Mesenchymal stem cell (in vitro differentiated cells and primary cell): ENCODE data around the gene SLC2A1.

Experiments used
- DNase-seq: peaks from one replicate; pipeline ENCODE4 v3.0.0-alpha.2; 2013
- H2AFZ ChIP-seq: one replicate; pipeline ENCODE4 v1.6.1; 2013; ENCODE audit warnings: low read depth, mild to moderate bottlenecking, control low read depth, inconsistent platforms, low read length, moderate library complexity
- H2AK5ac ChIP-seq: 2 replicates; pipeline ENCODE4 v1.6.1; 2013; ENCODE audit warnings: low read length, moderate library complexity, mild to moderate bottlenecking, inconsistent platforms; ENCODE audit not compliant: severe bottlenecking
- H2BK120ac ChIP-seq: one replicate; pipeline ENCODE4 v1.6.1; 2013; ENCODE audit warnings: low read depth, mild to moderate bottlenecking, inconsistent platforms, low read length, moderate library complexity
- H2BK12ac ChIP-seq, 2 experiments: one replicate each; pipeline ENCODE4 v1.6.1; 2013; ENCODE audit warnings: inconsistent platforms in 2 of 2, low read length in 2 of 2, mild to moderate bottlenecking in 2 of 2, moderate library complexity in 2 of 2, control low read depth in 1 of 2
- H2BK15ac ChIP-seq: one replicate; pipeline ENCODE4 v1.6.1; 2013; ENCODE audit warnings: mild to moderate bottlenecking, low read depth, inconsistent platforms; ENCODE audit not compliant: poor library complexity, severe bottlenecking
- H2BK5ac ChIP-seq: 2 replicates; pipeline ENCODE4 v1.6.1; 2013; ENCODE audit warnings: low read depth, mild to moderate bottlenecking, low read length, control low read depth, inconsistent platforms; ENCODE audit not compliant: poor library complexity, severe bottlenecking
- H3K14ac ChIP-seq, 2 experiments: one replicate each; pipeline ENCODE4 v1.6.1; 2013; ENCODE audit warnings: inconsistent platforms in 2 of 2, low read length in 2 of 2, control low read depth in 1 of 2, mild to moderate bottlenecking in 1 of 2, moderate library complexity in 1 of 2
- H3K18ac ChIP-seq, 2 experiments: one replicate each; pipeline ENCODE4 v1.6.1; 2013; ENCODE audit warnings: inconsistent platforms in 2 of 2, low read length in 2 of 2, control low read depth in 1 of 2, low read depth in 1 of 2, mild to moderate bottlenecking in 1 of 2
- H3K23ac ChIP-seq, 2 experiments: one replicate each; pipeline ENCODE4 v1.6.1; 2013; ENCODE audit warnings: inconsistent platforms in 2 of 2, low read length in 2 of 2, mild to moderate bottlenecking in 2 of 2, moderate library complexity in 2 of 2, control low read depth in 1 of 2
- H3K27ac ChIP-seq: 2 replicates; pipeline ENCODE4 v1.5.1; 2013; ENCODE audit warnings: mild to moderate bottlenecking, moderate library complexity, low read length, control low read depth, inconsistent platforms; ENCODE audit not compliant: poor library complexity, severe bottlenecking
- H3K27me3 ChIP-seq, 2 experiments: 2 replicates each; pipeline versions ENCODE4 v1.6.1 to v1.7.0; 2013; ENCODE audit warnings: low read length in 2 of 2, mild to moderate bottlenecking in 2 of 2, moderate library complexity in 2 of 2, control low read depth in 1 of 2, inconsistent platforms in 1 of 2; ENCODE audit not compliant: control insufficient read depth in 1 of 2, insufficient read depth in 1 of 2
- H3K36me3 ChIP-seq, 2 experiments: 2 replicates each; pipeline versions ENCODE4 v1.6.1 to v1.7.0; 2013; ENCODE audit warnings: low read length in 2 of 2, control low read depth in 1 of 2, inconsistent platforms in 1 of 2, low read depth in 1 of 2, mild to moderate bottlenecking in 1 of 2; ENCODE audit not compliant: insufficient read depth in 2 of 2, control insufficient read depth in 1 of 2
- H3K4ac ChIP-seq, 2 experiments: one replicate each; pipeline ENCODE4 v1.6.1; 2013; ENCODE audit warnings: inconsistent platforms in 2 of 2, low read length in 2 of 2, mild to moderate bottlenecking in 2 of 2, moderate library complexity in 2 of 2, control low read depth in 1 of 2, low read depth in 1 of 2
- H3K4me1 ChIP-seq: 2 replicates; pipeline ENCODE4 v1.6.1; 2013; ENCODE audit warnings: low read depth, low read length, control low read depth; ENCODE audit not compliant: control insufficient read depth, insufficient read depth
- H3K4me2 ChIP-seq: 2 replicates; pipeline ENCODE4 v1.6.1; 2013; ENCODE audit warnings: low read length, mild to moderate bottlenecking, inconsistent platforms; ENCODE audit not compliant: poor library complexity, severe bottlenecking
- H3K4me3 ChIP-seq, 2 experiments: 2 replicates each; pipeline versions ENCODE4 v1.5.1 to v1.7.0; 2013; ENCODE audit warnings: low read length in 2 of 2, mild to moderate bottlenecking in 2 of 2, control low read depth in 1 of 2, low read depth in 1 of 2; ENCODE audit not compliant: insufficient read depth in 1 of 2
- H3K79me1 ChIP-seq: replicated peaks from 2 replicates; pipeline ENCODE4 v1.6.1; 2013; ENCODE audit warnings: mild to moderate bottlenecking, control low read depth, low read length, inconsistent platforms; ENCODE audit not compliant: poor library complexity, severe bottlenecking
- H3K9ac ChIP-seq: 2 replicates; pipeline ENCODE4 v1.7.0; 2013; ENCODE audit warnings: mild to moderate bottlenecking, low read length, moderate library complexity
- H3K9me3 ChIP-seq: 2 replicates; pipeline ENCODE4 v1.7.0; 2013; ENCODE audit warnings: mild to moderate bottlenecking, low read length; ENCODE audit not compliant: control insufficient read depth
- H4K8ac ChIP-seq: one replicate; pipeline ENCODE4 v1.6.1; 2013; ENCODE audit warnings: inconsistent platforms, mild to moderate bottlenecking, low read length, moderate library complexity
- H4K91ac ChIP-seq: one replicate; pipeline ENCODE4 v1.6.1; 2013; ENCODE audit warnings: mild to moderate bottlenecking, low read length, inconsistent platforms
- WGBS: methylation state at CpG from one replicate; pipeline ENCODE4 v1.1.7; 2013; ENCODE audit warnings: mixed read lengths; 5-methylcytosine and 5-hydroxymethylcytosine counted together

Gene SLC2A1

DNA sequence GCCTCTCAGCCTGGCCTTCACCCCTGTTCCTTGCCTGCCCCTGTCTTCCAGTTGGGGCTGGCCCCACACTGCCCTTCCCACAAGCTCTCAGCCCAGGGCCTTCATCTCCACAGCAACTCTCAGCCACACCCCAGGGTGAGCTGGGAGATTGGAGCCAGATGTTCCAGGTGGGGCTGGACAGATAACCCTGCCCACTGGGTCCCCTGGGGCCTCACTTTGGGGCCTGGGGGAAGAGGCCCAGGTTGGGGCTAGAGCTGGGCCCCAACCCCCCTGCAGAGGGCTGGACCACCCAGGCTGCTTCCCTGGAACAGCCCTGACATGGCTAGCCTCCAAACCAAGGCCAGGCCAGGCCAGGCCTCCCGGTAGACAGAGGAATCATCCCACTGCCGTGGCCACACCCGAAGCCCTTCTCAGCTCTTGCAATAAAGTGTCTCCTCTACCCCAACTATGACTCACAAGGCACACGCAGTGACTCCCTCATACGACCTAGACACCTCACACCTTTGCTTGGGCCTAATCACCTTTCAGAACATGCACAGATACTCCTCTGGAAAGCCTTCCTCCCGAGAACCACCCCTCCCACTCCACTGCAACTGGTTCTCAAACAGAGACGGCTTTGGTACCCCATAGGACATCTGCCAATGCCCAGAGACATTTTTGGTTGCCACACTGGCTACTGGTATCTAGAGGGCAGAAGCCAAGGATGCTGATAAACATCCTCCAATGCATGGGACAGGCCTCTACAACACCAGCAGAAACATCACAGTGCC lies 22.2 kb downstream of the SLC2A1 start:
- Histone ChIP-seq H3K4me1 (peaks cover 64% of the 10 kb centered on the region), H4K8ac (peak overlapping the region; percentile 74), H3K9me3 (no peaks in the 10 kb centered on the region), H3K36me3 (peaks cover 0 to 80% of the 10 kb centered on the region in 2 experiments), H2AFZ (no peak overlapping the region), H2BK15ac (peak overlapping the region; percentile 15), H2BK5ac (no peak overlapping the region), H3K27me3 (no peaks in the 10 kb centered on the region), H4K91ac (peak overlapping the region; percentile 57), H3K14ac (peak overlapping the region in 1 of 2 experiments; percentile 46), H3K23ac (no peak overlapping the region), H3K79me1 (peaks cover 32% of the 10 kb centered on the region), H2BK12ac (peak overlapping the region; percentile 28 to 32), H2BK120ac (no peak overlapping the region), H3K4ac (peak overlapping the region; percentile 24 to 59), H2AK5ac (peak overlapping the region; percentile 34), H3K18ac (peak overlapping the region; percentile 11 to 50), H3K27ac (peak overlapping the region; percentile 1), H3K4me2 (no peak overlapping the region), H3K9ac (peak overlapping the region; percentile 15), H3K4me3 (no peak overlapping the region)
- 37% methylated on average over 7 of the region's 7 CpGs for WGBS
- peak; percentile 68 for DNase-seq

DNA sequence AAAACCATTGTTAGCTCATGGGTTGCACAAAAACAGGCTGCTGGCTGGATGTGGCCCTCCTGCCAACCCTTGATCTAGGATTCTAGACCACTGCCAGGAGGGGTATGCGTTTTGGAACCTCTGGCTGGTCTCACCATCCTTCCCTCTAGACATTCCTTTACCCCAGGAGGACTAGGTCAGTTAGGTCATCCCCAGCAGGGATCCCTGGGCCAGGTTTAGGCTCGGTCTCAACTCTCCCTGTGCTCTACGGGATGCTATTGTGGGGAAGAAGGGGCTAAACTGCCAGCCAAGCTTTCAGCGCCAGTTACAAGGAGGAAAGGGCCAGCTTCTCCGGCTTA lies 22.7 kb downstream of the SLC2A1 start:
- Histone ChIP-seq H3K23ac (no peak overlapping the region), H3K9me3 (no peaks in the 10 kb centered on the region), H2BK5ac (no peak overlapping the region), H3K4ac (peak overlapping the region in 1 of 2 experiments; percentile 59), H3K14ac (no peak overlapping the region), H3K79me1 (peaks cover 32% of the 10 kb centered on the region), H2AK5ac (no peak overlapping the region), H3K4me2 (no peak overlapping the region), H2BK15ac (peak overlapping the region; percentile 15), H3K9ac (peak overlapping the region; percentile 15), H2BK12ac (peak overlapping the region in 1 of 2 experiments; percentile 2), H2AFZ (no peak overlapping the region), H3K4me3 (no peak overlapping the region), H3K36me3 (peaks cover 0 to 85% of the 10 kb centered on the region in 2 experiments), H2BK120ac (no peak overlapping the region), H3K27ac (peak overlapping the region; percentile 1), H3K4me1 (peaks cover 62% of the 10 kb centered on the region), H3K18ac (peak overlapping the region; percentile 11 to 50), H3K27me3 (no peaks in the 10 kb centered on the region), H4K8ac (peak overlapping the region; percentile 74), H4K91ac (peak overlapping the region; percentile 57)
- no peak for DNase-seq
- 94% methylated on average over 5 of the region's 5 CpGs for WGBS

DNA sequence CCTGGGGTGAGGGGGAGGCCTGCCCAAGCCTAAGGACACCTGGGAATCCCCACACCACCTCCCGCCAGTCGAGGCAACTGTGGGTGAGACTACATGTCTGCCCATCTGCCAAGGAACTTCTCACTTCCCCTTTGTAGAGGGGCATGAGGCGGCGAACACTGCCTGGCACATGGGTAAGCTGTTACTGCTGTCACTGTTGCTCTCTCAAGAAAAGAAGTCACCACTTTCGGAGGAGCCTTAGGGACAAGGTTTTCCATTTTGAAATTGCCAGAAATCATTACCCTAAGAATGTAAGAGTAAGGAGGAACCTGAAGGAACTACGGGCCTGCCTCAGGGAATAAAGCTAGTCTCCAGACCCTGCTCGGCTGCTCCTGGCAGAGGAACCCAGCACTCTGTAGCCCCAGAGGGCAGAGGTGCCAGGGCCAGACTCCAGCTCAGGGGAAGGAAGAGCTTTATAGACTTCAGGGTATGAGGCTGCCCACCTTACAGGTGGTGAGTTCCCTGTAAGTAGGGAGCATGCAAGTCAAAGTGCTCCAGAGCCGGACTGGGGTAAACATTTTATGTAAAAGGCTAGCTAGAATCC lies 23.3 kb downstream of the SLC2A1 start:
- Histone ChIP-seq H2BK15ac (no peak overlapping the region), H3K18ac (no peak overlapping the region), H3K9ac (no peak overlapping the region), H3K9me3 (no peaks in the 10 kb centered on the region), H2AK5ac (peak overlapping the region; percentile 21), H3K79me1 (peaks cover 32% of the 10 kb centered on the region), H2AFZ (no peak overlapping the region), H4K91ac (no peak overlapping the region), H2BK12ac (peak overlapping the region in 1 of 2 experiments; percentile 49), H3K36me3 (peaks cover 0 to 91% of the 10 kb centered on the region in 2 experiments), H3K27ac (no peak overlapping the region), H2BK120ac (no peak overlapping the region), H2BK5ac (no peak overlapping the region), H3K4me3 (no peak overlapping the region), H3K14ac (no peak overlapping the region), H3K27me3 (no peaks in the 10 kb centered on the region), H3K4me2 (no peak overlapping the region), H3K4me1 (peaks cover 60% of the 10 kb centered on the region), H3K4ac (no peak overlapping the region), H3K23ac (no peak overlapping the region), H4K8ac (peak overlapping the region; percentile 19)
- no peak for DNase-seq
- 97% methylated on average over 8 of the region's 8 CpGs for WGBS

DNA sequence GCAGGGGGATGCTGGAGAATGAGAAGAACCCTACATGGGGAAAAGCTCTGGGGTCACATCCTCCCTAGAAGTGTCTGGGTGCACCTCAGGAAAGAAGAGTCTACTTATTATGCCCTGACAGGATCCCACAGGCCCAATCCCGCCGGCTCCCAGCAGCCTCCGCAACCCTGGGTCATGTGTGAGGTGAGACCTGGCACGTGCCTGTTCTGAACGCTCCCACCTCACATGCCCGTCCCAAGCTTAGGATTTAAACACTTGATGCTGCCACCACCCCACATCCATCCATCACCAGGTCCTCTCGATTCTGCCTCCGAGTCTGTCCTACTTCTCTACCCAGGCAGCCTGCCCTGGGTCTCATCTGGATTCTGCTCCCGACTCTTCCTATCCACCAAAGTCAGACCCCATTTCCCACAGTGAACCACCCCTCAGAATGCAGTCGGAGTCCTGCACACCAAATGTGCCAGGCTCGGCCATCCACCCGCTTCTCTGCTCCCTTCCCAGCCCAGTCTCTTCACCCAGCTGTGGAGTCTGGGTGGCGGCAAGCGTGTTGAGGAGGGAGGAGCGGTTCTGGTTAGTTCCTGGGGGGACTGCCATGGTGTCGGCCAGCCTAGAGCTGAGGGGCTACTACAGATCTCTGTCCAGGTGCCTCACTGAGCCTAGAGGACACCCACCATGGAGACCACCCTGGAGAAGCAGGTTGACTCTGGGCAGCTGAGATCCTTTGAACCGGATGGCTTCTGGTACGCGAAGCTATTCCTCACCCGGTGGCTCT lies 23.9 kb downstream of the SLC2A1 start:
- H3K4me2 ChIP-seq, result no peak overlapping the region
- no peak overlapping the region for H2AFZ ChIP-seq
- no peak overlapping the region for H3K27ac ChIP-seq
- H3K23ac ChIP-seq, result no peak overlapping the region
- no peaks in the 10 kb centered on the region for H3K9me3 ChIP-seq
- no peak overlapping the region for H3K18ac ChIP-seq
- no peak overlapping the region for H4K91ac ChIP-seq
- no peak overlapping the region for H2BK120ac ChIP-seq
- H3K79me1 ChIP-seq, result peaks cover 32% of the 10 kb centered on the region
- H3K9ac ChIP-seq, result no peak overlapping the region
- peak overlapping the region; percentile 19 for H4K8ac ChIP-seq
- H2BK12ac ChIP-seq, result peak overlapping the region; percentile 42 to 49
- H3K4ac ChIP-seq, result no peak overlapping the region
- no peaks in the 10 kb centered on the region for H3K27me3 ChIP-seq
- no peak overlapping the region for H3K4me3 ChIP-seq
- H3K36me3 ChIP-seq, result peaks cover 6 to 93% of the 10 kb centered on the region in 2 experiments
- no peak overlapping the region for H2BK5ac ChIP-seq
- H2BK15ac ChIP-seq, result no peak overlapping the region
- no peak for DNase-seq
- no peak overlapping the region for H2AK5ac ChIP-seq
- no peak overlapping the region for H3K14ac ChIP-seq
- 97% methylated on average over 20 of the region's 20 CpGs for WGBS
- H3K4me1 ChIP-seq, result peaks cover 57% of the 10 kb centered on the region
